Panc1 (cell line): ENCODE results near the gene IFI44. TPM values are rescaled to one million over a fixed set of nuclear protein-coding genes. Genes with fewer than 3 reads are reported as not detected.

Experiments
- ATAC-seq: fragments of 200-7000 bp; cut with Tn5 transposase; 2 replicates; pipeline ENCODE4 v1.9.1; 2020; ENCODE audit warnings: mild to moderate bottlenecking, moderate library complexity
- BruUV-seq: library from RNA; stranded (reverse); fragments of 400-500 nt; replicated peaks from 2 replicates; lab custom pipeline; 2021; lab: Mats Ljungman, UMichigan
- CTCF ChIA-PET: fragments of 300-600 bp; sonication (Branson Sonifier 250); formaldehyde crosslinking; loops from one replicate; lab custom pipeline; 2022; ENCODE audit warnings: antibody characterized with exemption; lab: Charles Lee
- POLR2A ChIA-PET: fragments of 300-600 bp; sonication (Branson Sonifier 250); formaldehyde crosslinking; loops from one replicate; lab custom pipeline; 2022; ENCODE audit warnings: antibody characterized with exemption; lab: Charles Lee
- DNase-seq: peaks from one replicate; pipeline ENCODE4 v3.0.0-alpha.2; 2010; ENCODE audit warnings: low read depth, low spot score
- H3K27ac ChIP-seq: 2 replicates; pipeline ENCODE4 v1.5.1; 2011; ENCODE audit warnings: mild to moderate bottlenecking, low read length, inconsistent platforms
- H3K27me3 ChIP-seq: fragments of 200-500 bp; sonication (Bioruptor generic); 2 replicates; pipeline ENCODE4 v1.6.0; 2014; ENCODE audit warnings: low read length, inconsistent platforms; ENCODE audit not compliant: control insufficient read depth, insufficient read depth
- H3K36me3 ChIP-seq: fragments of 200-500 bp; sonication (Bioruptor generic); 2 replicates; pipeline ENCODE4 v1.5.1; 2014; ENCODE audit warnings: inconsistent platforms, mild to moderate bottlenecking, low read length, moderate library complexity; ENCODE audit not compliant: control insufficient read depth, insufficient read depth
- H3K4me1 ChIP-seq: 2 replicates; pipeline ENCODE4 v1.5.1; 2011; ENCODE audit warnings: inconsistent platforms, mild to moderate bottlenecking, low read length, moderate library complexity; ENCODE audit not compliant: control insufficient read depth, insufficient read depth
- H3K4me3 ChIP-seq, 2 experiments: 2 replicates each; pipeline ENCODE4 v1.5.1; 2011 to 2012; ENCODE audit warnings: low read depth in 2 of 2, low read length in 2 of 2, mild to moderate bottlenecking in 2 of 2, inconsistent platforms in 1 of 2, moderate library complexity in 1 of 2
- H3K9me3 ChIP-seq: fragments of 200-500 bp; sonication (Bioruptor generic); 2 replicates; pipeline ENCODE4 v1.5.1; 2014; ENCODE audit warnings: low read depth, mild to moderate bottlenecking, inconsistent platforms, low read length, moderate library complexity; ENCODE audit not compliant: control insufficient read depth, insufficient read depth
- CTCF ChIP-seq: fragments of 450-650 bp; IDR thresholded peaks from 2 replicates; pipeline ENCODE4 v1.5.1; 2017; ENCODE audit warnings: mild to moderate bottlenecking
- POLR2AphosphoS5 ChIP-seq: IDR thresholded peaks from 2 replicates; pipeline ENCODE4 v1.6.1; 2012; ENCODE audit warnings: mild to moderate bottlenecking, low read depth, low read length, moderate library complexity
- REST ChIP-seq, 2 experiments: IDR thresholded peaks; 2 replicates each; pipeline ENCODE4 v1.6.1; 2011 to 2012; ENCODE audit warnings: low read depth in 2 of 2, control low read depth in 1 of 2, low read length in 1 of 2, mild to moderate bottlenecking in 1 of 2, moderate library complexity in 1 of 2; ENCODE audit not compliant: insufficient read depth in 1 of 2
- SIN3A ChIP-seq: IDR thresholded peaks from 2 replicates; pipeline ENCODE4 v1.6.1; 2012; ENCODE audit warnings: low read depth, mild to moderate bottlenecking, low read length, moderate library complexity, borderline replicate concordance; ENCODE audit not compliant: insufficient read depth
- TCF7L2 ChIP-seq: IDR thresholded peaks from 2 replicates; pipeline ENCODE4 v1.6.1; 2011; ENCODE audit warnings: mild to moderate bottlenecking, low read depth, low read length, inconsistent platforms
- in situ Hi-C: cut with HindIII; loops from 2 replicates; pipeline ENCODE4 v1.10.0; 2016; ENCODE audit warnings: low sequenced_read_pairs, low pct_unique_long_range_greater_than_20kb
- intact Hi-C: fragments of 100-400 bp; cut with micrococcal nuclease; formaldehyde crosslinking; loops from one replicate; pipeline ENCODE4 v1.10.0; 2022; ENCODE audit not compliant: unreplicated experiment
- total RNA-seq: library from RNA; stranded (reverse); gene quantifications from one replicate; pipeline ENCODE4 v1.2.1, GENCODE V29; 2021; ENCODE audit not compliant: unreplicated experiment

IFI44 gene
- total RNA-seq, 1 experiment from 2014 or later = 2.0 TPM

GRCh38 chr1:78665809-78666208 is 16.2 kb downstream of the IFI44 start:
- CTCF ChIA-PET = no interaction called here
- ATAC-seq (no peak), DNase-seq (no peak)
- Histone ChIP-seq H3K4me3 (no peak overlapping the region), H3K4me1 (no peaks in the 10 kb centered on the region), H3K36me3 (no peaks in the 10 kb centered on the region), H3K27me3 (no peaks in the 10 kb centered on the region), H3K9me3 (no peaks in the 10 kb centered on the region), H3K27ac (no peak overlapping the region)
- BruUV-seq = no TSS peak
- TF ChIP-seq REST (IDR thresholded peaks at IDR 0.05; ENCODE audit: insufficient read depth in 1 of 2, low read depth in 2 of 2, low read length in 1 of 2) (no peak), CTCF (no peak), TCF7L2 (no peak), POLR2AphosphoS5 (no peak), SIN3A (no peak)
- in situ Hi-C loops = no loop called here
- intact Hi-C loops = no loop called here
- POLR2A ChIA-PET = no interaction called here

GRCh38 chr1:78667939-78668338 is 18.3 kb downstream of the IFI44 start:
- Histone ChIP-seq H3K27me3 (no peaks in the 10 kb centered on the region; the same call in 1 of the 2 replicates), H3K4me1 (no peaks in the 10 kb centered on the region), H3K27ac (no peak overlapping the region), H3K36me3 (no peaks in the 10 kb centered on the region), H3K4me3 (no peak overlapping the region), H3K9me3 (no peaks in the 10 kb centered on the region)
- in situ Hi-C loops = no loop called here
- ChIA-PET POLR2A (no interaction called here), CTCF (interaction anchor here (0.7 kb wide), 1 partner anchor 210 kb away, joined by 4 read pairs; no protein-coding TSS in a partner anchor)
- ATAC-seq = no peak
- intact Hi-C loops = no loop called here
- no TSS peak for BruUV-seq
- DNase-seq = no peak
- TF ChIP-seq SIN3A (no peak), TCF7L2 (no peak), REST (IDR thresholded peaks at IDR 0.05; ENCODE audit: insufficient read depth in 1 of 2, low read depth in 2 of 2, low read length in 1 of 2) (no peak), CTCF (no peak), POLR2AphosphoS5 (no peak)
